SK-N-SH (cell line): ENCODE results near the gene SLC16A10. TPM values are rescaled to one million over a fixed set of nuclear protein-coding genes. Genes with fewer than 3 reads are reported as not detected.

Source experiments
- CTCF ChIA-PET: fragments of 300-600, 350-600 bp; formaldehyde crosslinking; extraction: SDS; loops from one replicate; lab custom pipeline; 2021; lab: Yijun Ruan, JAX
- POLR2A ChIA-PET: fragments of 350-600 bp; sonication (Branson Sonifier 250); formaldehyde crosslinking; extraction: SDS; loops from one replicate; lab custom pipeline; 2020; ENCODE audit warnings: antibody characterized with exemption, inconsistent platforms; lab: Yijun Ruan, JAX
- DNase-seq: peaks from one replicate; pipeline ENCODE4 v3.0.0; 2012
- H2AFZ ChIP-seq: fragments of 200-600 bp; sonication (generic); 2 replicates; pipeline ENCODE4 v1.8.1; 2016; ENCODE audit warnings: antibody characterized with exemption, mild to moderate bottlenecking, low read depth
- H3F3A ChIP-seq: fragments of 200-600 bp; sonication (generic); replicated peaks from 2 replicates; pipeline ENCODE3; 2016; ENCODE audit warnings: antibody characterized with exemption, mild to moderate bottlenecking; ENCODE audit not compliant: insufficient read depth
- H3K27ac ChIP-seq, 2 experiments: fragments of 200-500 bp in 1 of 2; fragments of 200-600 bp in 1 of 2; sonication (Bioruptor generic) in 1 of 2; sonication (generic), shearing (Covaris generic) in 1 of 2; 2 replicates each; pipeline versions ENCODE4 v1.5.1 to v1.6.1; 2014 to 2016; ENCODE audit warnings: low read depth in 2 of 2, inconsistent platforms in 1 of 2, low read length in 1 of 2, mild to moderate bottlenecking in 1 of 2, mixed read lengths in 1 of 2
- H3K27me3 ChIP-seq: fragments of 200-600 bp; sonication (generic), shearing (Covaris generic); 2 replicates; pipeline ENCODE4 v1.6.1; 2016; ENCODE audit warnings: mixed run types; ENCODE audit not compliant: insufficient read depth
- H3K36me3 ChIP-seq, 2 experiments: fragments of 200-500 bp in 1 of 2; fragments of 200-600 bp in 1 of 2; sonication (Bioruptor generic) in 1 of 2; sonication (generic) in 1 of 2; replicated peaks in 1 of 2; 2 replicates each; pipeline versions ENCODE3 to v1.5.1; 2014 to 2016; ENCODE audit warnings: low read length in 1 of 2, mild to moderate bottlenecking in 1 of 2; ENCODE audit not compliant: insufficient read depth in 2 of 2, control insufficient read depth in 1 of 2
- H3K4me1 ChIP-seq, 2 experiments: fragments of 200-500 bp in 1 of 2; fragments of 200-600 bp in 1 of 2; sonication (Bioruptor generic) in 1 of 2; sonication (generic), shearing (Covaris generic) in 1 of 2; 2 replicates each; pipeline versions ENCODE4 v1.5.1 to v1.6.1; 2014 to 2016; ENCODE audit warnings: low read depth in 1 of 2, low read length in 1 of 2, mixed run types in 1 of 2; ENCODE audit not compliant: insufficient read depth in 2 of 2, control insufficient read depth in 1 of 2
- H3K4me2 ChIP-seq: fragments of 200-600 bp; sonication (generic), shearing (Covaris generic); 2 replicates; pipeline ENCODE4 v1.6.1; 2017; ENCODE audit warnings: mixed run types
- H3K4me3 ChIP-seq, 2 experiments: fragments of 200-500 bp in 1 of 2; fragments of 200-600 bp in 1 of 2; sonication (Bioruptor generic) in 1 of 2; sonication (generic), shearing (Covaris generic) in 1 of 2; 2 replicates each; pipeline versions ENCODE4 v1.5.1 to v1.8.1; 2014 to 2016; ENCODE audit warnings: low read depth in 2 of 2, inconsistent platforms in 1 of 2, low read length in 1 of 2, mild to moderate bottlenecking in 1 of 2, mixed read lengths in 1 of 2, moderate library complexity in 1 of 2
- H3K79me2 ChIP-seq: fragments of 200-600 bp; sonication (generic); 2 replicates; pipeline ENCODE4 v1.8.1; 2017; ENCODE audit warnings: mild to moderate bottlenecking; ENCODE audit not compliant: insufficient read depth
- H3K9ac ChIP-seq: fragments of 200-600 bp; sonication (generic); 2 replicates; pipeline ENCODE4 v1.6.1; 2017; ENCODE audit warnings: mixed run types
- H3K9me2 ChIP-seq: fragments of 200-600 bp; sonication (generic); 2 replicates; pipeline ENCODE4 v1.6.1; 2017; ENCODE audit warnings: mixed run types
- H3K9me3 ChIP-seq: fragments of 200-600 bp; sonication (generic); 2 replicates; pipeline ENCODE4 v1.6.1; 2017; ENCODE audit warnings: mixed run types, mild to moderate bottlenecking, moderate library complexity
- H4K20me1 ChIP-seq: fragments of 200-600 bp; sonication (generic); 2 replicates; pipeline ENCODE4 v1.6.1; 2017; ENCODE audit warnings: mild to moderate bottlenecking, mixed run types; ENCODE audit not compliant: insufficient read depth
- CHD2 ChIP-seq: fragments of 150-350 bp; IDR thresholded peaks from 2 replicates; pipeline ENCODE4 v1.6.1; 2018; ENCODE audit warnings: low read length; ENCODE audit not compliant: partially characterized antibody
- ELF1 ChIP-seq: IDR thresholded peaks from 2 replicates; pipeline ENCODE4 v1.4.0; 2012
- EP300 ChIP-seq, 2 experiments: IDR thresholded peaks; 2 replicates each; pipeline versions ENCODE4 v1.4.0 to v1.6.1; 2012; ENCODE audit warnings: borderline replicate concordance in 1 of 2, low read depth in 1 of 2, low read length in 1 of 2
- GABPA ChIP-seq: IDR thresholded peaks from 2 replicates; pipeline ENCODE4 v1.4.0; 2012; ENCODE audit warnings: low read depth, mild to moderate bottlenecking
- GATA2 ChIP-seq: sonication (generic); formaldehyde crosslinking; IDR thresholded peaks from 2 replicates; pipeline ENCODE4 v1.5.0; 2020; ENCODE audit warnings: mild to moderate bottlenecking, missing genetic modification reagents
- MAX ChIP-seq: IDR thresholded peaks from 2 replicates; pipeline ENCODE4 v1.4.0; 2012; ENCODE audit warnings: low read depth
- MEF2A ChIP-seq: IDR thresholded peaks from 2 replicates; pipeline ENCODE4 v1.4.0; 2012; ENCODE audit warnings: low read depth, borderline replicate concordance
- MXI1 ChIP-seq: IDR thresholded peaks from 2 replicates; pipeline ENCODE4 v1.6.1; 2012; ENCODE audit warnings: mild to moderate bottlenecking, low read depth, low read length, improper control_type of control experiment
- RCOR1 ChIP-seq: fragments of 150-350 bp; IDR thresholded peaks from 2 replicates; pipeline ENCODE4 v1.6.1; 2017; ENCODE audit warnings: antibody characterized with exemption, low read length
- REST ChIP-seq: IDR thresholded peaks from 2 replicates; pipeline ENCODE4 v1.6.1; 2012; ENCODE audit warnings: mild to moderate bottlenecking, low read depth, low read length, moderate library complexity
- RXRA ChIP-seq: IDR thresholded peaks from 2 replicates; pipeline ENCODE4 v1.4.0; 2012; ENCODE audit warnings: low read depth, mild to moderate bottlenecking, borderline replicate concordance
- SIN3A ChIP-seq: IDR thresholded peaks from 2 replicates; pipeline ENCODE4 v1.6.1; 2012; ENCODE audit warnings: low read depth, mild to moderate bottlenecking, low read length, moderate library complexity, borderline replicate concordance
- SMC3 ChIP-seq: IDR thresholded peaks from 2 replicates; pipeline ENCODE4 v1.6.1; 2012; ENCODE audit warnings: low read depth, low read length, improper control_type of control experiment
- TCF12 ChIP-seq: IDR thresholded peaks from 2 replicates; pipeline ENCODE4 v1.4.0; 2012
- TEAD4 ChIP-seq: IDR thresholded peaks from 2 replicates; pipeline ENCODE4 v1.4.0; 2012; ENCODE audit warnings: mild to moderate bottlenecking, borderline replicate concordance; ENCODE audit not compliant: insufficient read depth
- USF2 ChIP-seq: fragments of 150-350 bp; IDR thresholded peaks from 2 replicates; pipeline ENCODE4 v1.6.1; 2017; ENCODE audit warnings: antibody characterized with exemption, low read length, low read depth, borderline replicate concordance
- YY1 ChIP-seq: IDR thresholded peaks from 2 replicates; pipeline ENCODE4 v1.4.0; 2012; ENCODE audit warnings: low read depth, mild to moderate bottlenecking
- ZBTB33 ChIP-seq: IDR thresholded peaks from 2 replicates; pipeline ENCODE4 v1.4.0; 2012; ENCODE audit warnings: low read depth, borderline replicate concordance
- WGBS: methylation state at CpG from one replicate; pipeline ENCODE4 v1.1.6; 2017; ENCODE audit warnings: low lambda C conversion rate; 5-methylcytosine and 5-hydroxymethylcytosine counted together
- polyA plus RNA-seq, 3 experiments: library from polyadenylated mRNA; depleted of rRNA; stranded (reverse); fragments of >200 nt; gene quantifications; 2 replicates each; pipeline ENCODE4 v1.2.3, GENCODE V29; 2012

SLC16A10 gene
- polyA plus RNA-seq, 1 of the 3 experiments (the other 2 are of a cell fraction) = 0.12 TPM

GRCh38 chr6:111105578-111105977, 18.3 kb downstream of the SLC16A10 start:
- DNase-seq = peak; percentile 27
- Histone ChIP-seq H3K9me2 (no peaks in the 10 kb centered on the region), H3K4me1 (peaks cover 0 to 5% of the 10 kb centered on the region in 2 experiments; a peak in 1 of 4 replicates), H3K27me3 (no peaks in the 10 kb centered on the region), H2AFZ (no peak overlapping the region), H3K79me2 (no peaks in the 10 kb centered on the region), H3K4me3 (no peak overlapping the region), H3K36me3 (no peaks in the 10 kb centered on the region), H3F3A (no peaks in the 10 kb centered on the region), H3K9ac (no peak overlapping the region), H4K20me1 (no peaks in the 10 kb centered on the region), H3K4me2 (peak overlapping the region; percentile 36; the same call in 1 of the 2 replicates), H3K27ac (no peak overlapping the region), H3K9me3 (no peaks in the 10 kb centered on the region)
- ChIA-PET CTCF (interaction anchor here (1.0 to 1.6 kb wide), 2 partner anchors 48 to 154 kb away, joined by 3 to 4 read pairs; a partner anchor contains a TSS), POLR2A (no interaction called here)
- peak; percentile 37; the same call in 1 of the 2 replicates for TF ChIP-seq MXI1
- no peak for TF ChIP-seq YY1
- TF ChIP-seq, all 33 proteins: peak for 1
- WGBS = 9% methylated on average over 5 of the region's 5 CpGs

GRCh38 chr6:111107589-111107988, 20.3 kb downstream of the SLC16A10 start:
- H3K9me2 ChIP-seq = no peaks in the 10 kb centered on the region
- no peak overlapping the region for H3K4me3 ChIP-seq
- no peak overlapping the region for H2AFZ ChIP-seq
- no peaks in the 10 kb centered on the region for H3K79me2 ChIP-seq
- 71% methylated on average over 1 of the region's 1 CpG for WGBS
- POLR2A ChIA-PET = no interaction called here
- TF ChIP-seq EP300 (IDR thresholded peaks at IDR 0.05; ENCODE audit: borderline replicate concordance in 1 of 2, low read depth in 1 of 2, low read length in 1 of 2) (no peak), SMC3 (no peak), TEAD4 (no peak), USF2 (no peak), MAX (no peak), GABPA (no peak), REST (no peak), RXRA (no peak), CHD2 (no peak), MEF2A (no peak), SIN3A (no peak), GATA2 (CRISPR knock-in tag) (no peak), TCF12 (no peak), ELF1 (no peak), RCOR1 (no peak), ZBTB33 (no peak)
- no peak overlapping the region for H3K9ac ChIP-seq
- no peaks in the 10 kb centered on the region for H3F3A ChIP-seq
- H4K20me1 ChIP-seq = no peaks in the 10 kb centered on the region
- H3K4me1 ChIP-seq = peaks cover 0 to 5% of the 10 kb centered on the region in 2 experiments; a peak in 1 of 4 replicates
- DNase-seq = no peak
- no peaks in the 10 kb centered on the region for H3K36me3 ChIP-seq
- no peak overlapping the region for H3K27ac ChIP-seq
- H3K4me2 ChIP-seq = no peak overlapping the region
- H3K9me3 ChIP-seq = no peaks in the 10 kb centered on the region
- CTCF ChIA-PET = no interaction called here
- H3K27me3 ChIP-seq = no peaks in the 10 kb centered on the region
